NCI-H526 treated with DMSO at 0.1 percent for 48 hours (cell line): Measurements from ENCODE around the gene TBC1D22A.

Experiments
- DNase-seq: peaks from one replicate; lab custom pipeline; 2025; lab: John Stamatoyannopoulos, UW

Gene TBC1D22A

GRCh38 chr22:47059701-47060161 lies 297.3 kb downstream of the TBC1D22A start:
- peak; percentile 76 for DNase-seq

GRCh38 chr22:47060718-47061117 lies 298.3 kb downstream of the TBC1D22A start:
- DNase-seq: no peak

- no peak for DNase-seq
Observed at GRCh38 chr22:47061226-47061625, 298.8 kb downstream of the TBC1D22A start.

GRCh38 chr22:47062126-47062525 lies 299.7 kb downstream of the TBC1D22A start:
- DNase-seq: no peak

GRCh38 chr22:47063071-47063509 lies 300.6 kb downstream of the TBC1D22A start:
- DNase-seq: no peak

- DNase-seq: no peak
Observed at GRCh38 chr22:47063606-47064005, 301.2 kb downstream of the TBC1D22A start.

GRCh38 chr22:47064016-47064415 lies 301.6 kb downstream of the TBC1D22A start:
- DNase-seq: no peak

- no peak for DNase-seq
Observed at GRCh38 chr22:47064416-47064815, 302.0 kb downstream of the TBC1D22A start.

GRCh38 chr22:47065756-47066615 lies 303.5 kb downstream of the TBC1D22A start:
- DNase-seq: no peak

GRCh38 chr22:47066616-47066905 lies 304.1 kb downstream of the TBC1D22A start:
- no peak for DNase-seq

- no peak for DNase-seq
Observed at GRCh38 chr22:47067321-47067890, 305.0 kb downstream of the TBC1D22A start.

- no peak for DNase-seq
Observed at GRCh38 chr22:47067911-47068625, 305.6 kb downstream of the TBC1D22A start.

GRCh38 chr22:47068626-47068996 lies 306.2 kb downstream of the TBC1D22A start:
- no peak for DNase-seq

GRCh38 chr22:47069270-47069669 lies 306.8 kb downstream of the TBC1D22A start:
- DNase-seq: no peak

GRCh38 chr22:47071078-47071806 lies 308.8 kb downstream of the TBC1D22A start:
- DNase-seq: no peak

GRCh38 chr22:47071807-47072641 lies 309.6 kb downstream of the TBC1D22A start:
- no peak for DNase-seq

GRCh38 chr22:47072642-47072967 lies 310.2 kb downstream of the TBC1D22A start:
- DNase-seq: no peak

- no peak for DNase-seq
Observed at GRCh38 chr22:47073075-47073474, 310.6 kb downstream of the TBC1D22A start.

GRCh38 chr22:47074105-47074504 lies 311.7 kb downstream of the TBC1D22A start:
- no peak for DNase-seq

GRCh38 chr22:47075568-47075967 lies 313.1 kb downstream of the TBC1D22A start:
- DNase-seq: no peak

GRCh38 chr22:47076758-47077157 lies 314.3 kb downstream of the TBC1D22A start:
- no peak for DNase-seq

- DNase-seq: no peak
Observed at GRCh38 chr22:47080100-47080499, 317.6 kb downstream of the TBC1D22A start.
